ENCODE measurements around the gene IL17C.
A peak's percentile ranks its signal among the peaks of the same experiment; 100 is the strongest.

The IL17C gene

GRCh38 chr16:88629835-88630234 lies 8.5 kb upstream of the IL17C start:
- no peak for DNase-seq

- DNase-seq: no peak
Measured at GRCh38 chr16:88630433-88630832, 7.9 kb upstream of the IL17C start.

GRCh38 chr16:88630941-88631340 lies 7.4 kb upstream of the IL17C start:
- no peak for DNase-seq

- DNase-seq: no peak
Measured at GRCh38 chr16:88631384-88631783, 7.0 kb upstream of the IL17C start.

GRCh38 chr16:88631920-88632586 lies 6.3 kb upstream of the IL17C start:
- DNase-seq: no peak

- DNase-seq: no peak
Measured at GRCh38 chr16:88632587-88632930, 5.8 kb upstream of the IL17C start.

GRCh38 chr16:88633684-88634140 lies 4.7 kb upstream of the IL17C start:
- peak; percentile 71 for DNase-seq

- DNase-seq: peak; percentile 74
Measured at GRCh38 chr16:88634141-88634993, 4.0 kb upstream of the IL17C start.

- DNase-seq: no peak
Measured at GRCh38 chr16:88634994-88635670, 3.2 kb upstream of the IL17C start.

- no peak for DNase-seq
Measured at GRCh38 chr16:88635671-88636319, 2.6 kb upstream of the IL17C start.

- no peak for DNase-seq
Measured at GRCh38 chr16:88636488-88637265, 1.7 kb upstream of the IL17C start.

GRCh38 chr16:88639231-88640038 lies 1.1 kb downstream of the IL17C start:
- no peak for DNase-seq

GRCh38 chr16:88640039-88640495 lies 1.7 kb downstream of the IL17C start:
- no peak for DNase-seq

- DNase-seq: no peak
Measured at GRCh38 chr16:88640498-88641247, 2.3 kb downstream of the IL17C start.

GRCh38 chr16:88642881-88643643 lies 4.7 kb downstream of the IL17C start:
- DNase-seq: no peak

- no peak for DNase-seq
Measured at GRCh38 chr16:88643644-88643932, 5.2 kb downstream of the IL17C start.

GRCh38 chr16:88645455-88645854 lies 7.1 kb downstream of the IL17C start:
- DNase-seq: no peak

GRCh38 chr16:88645941-88646340 lies 7.6 kb downstream of the IL17C start:
- no peak for DNase-seq

- no peak for DNase-seq
Measured at GRCh38 chr16:88646345-88647034, 8.1 kb downstream of the IL17C start.

Data from stimulated activated CD8-positive, alpha-beta memory T cell treated with anti-CD3 and anti-CD28 coated beads, Interleukin-4, amount 100 ng/mL, for 48 hours (primary cell).